Lower leg skin (tissue), 3 donors: ENCODE data around the gene RASA3.

ENCODE experiments used
- CTCF ChIP-seq, 3 donors: fragments of 450-650 bp; IDR thresholded peaks; one replicate each; pipeline ENCODE4 v1.5.1; 2016; ENCODE audit warnings: antibody characterized with exemption in 3 of 3, mild to moderate bottlenecking in 3 of 3, moderate library complexity in 2 of 3
- POLR2A ChIP-seq, 2 donors: fragments of 450-650 bp; IDR thresholded peaks; one replicate each; pipeline ENCODE4 v1.6.1; 2016 to 2017; ENCODE audit warnings: antibody characterized with exemption in 2 of 2, mild to moderate bottlenecking in 1 of 2, moderate library complexity in 1 of 2

- TF ChIP-seq POLR2A (IDR thresholded peaks at IDR 0.05) (no peak), CTCF (IDR thresholded peaks at IDR 0.05) (no peak)
These were observed 60.4 kb downstream of the RASA3 start for GRCh38 chr13:114071991-114072390.
